ENCODE results near the gene ANKRD23. TPM values are rescaled to one million over a fixed set of nuclear protein-coding genes. Genes with fewer than 3 reads are reported as not detected.

Gene ANKRD23
- total RNA-seq, 1 donor from 2014 or later = 5.7 TPM

DNA sequence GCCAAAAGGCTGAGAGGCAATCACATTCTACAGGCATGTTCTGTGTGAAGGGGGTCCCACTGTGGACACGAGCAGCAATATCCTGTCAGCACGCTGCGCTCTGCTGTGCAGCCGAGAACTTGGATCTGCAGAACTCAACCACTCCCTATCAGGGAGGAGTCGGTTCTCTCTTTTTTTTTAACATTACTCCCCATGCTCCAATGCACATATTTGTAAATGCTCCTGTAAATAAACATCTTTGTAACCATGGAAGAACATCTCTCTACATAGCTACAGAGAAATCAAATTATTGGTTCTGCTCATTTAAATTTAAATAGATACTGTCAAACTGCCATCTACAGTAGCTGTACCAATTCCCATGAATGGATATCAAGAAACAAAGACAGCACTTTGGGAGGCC, 3.0 kb upstream of the ANKRD23 start:
- H3K4me1 Mint-ChIP-seq (ENCODE audit: unreplicated experiment) = peaks cover 2% of the 10 kb centered on the region

DNA sequence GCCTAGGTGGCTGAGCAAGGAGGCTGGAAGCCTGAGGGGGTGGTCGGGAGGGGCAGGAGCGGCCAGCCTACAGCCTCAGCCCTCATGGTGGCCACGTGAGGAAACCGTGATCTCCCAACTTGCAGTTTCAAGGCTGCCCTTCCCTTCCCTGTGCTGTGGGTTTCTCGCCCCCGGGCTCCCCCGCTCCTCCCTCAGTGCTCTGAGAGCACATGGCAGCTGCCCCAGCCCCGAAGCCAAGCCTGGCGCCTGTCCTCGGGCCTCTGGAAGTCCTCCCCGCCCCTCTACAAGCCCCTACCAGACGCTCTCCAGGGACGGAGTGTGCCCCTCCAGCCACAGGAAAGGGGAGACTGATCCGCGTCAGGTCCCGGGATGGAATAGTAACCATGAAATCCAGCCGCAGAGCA, 586 bp upstream of the ANKRD23 start:
- DNase-seq (ENCODE audit: extremely low spot score, unreplicated experiment) = no peak
- Mint-ChIP-seq H3K9me3 (ENCODE audit: unreplicated experiment) (no peaks in the 10 kb centered on the region), H3K36me3 (ENCODE audit: unreplicated experiment) (peaks cover 10% of the 10 kb centered on the region), H3K27ac (ENCODE audit: unreplicated experiment) (no peak overlapping the region), H3K27me3 (ENCODE audit: unreplicated experiment) (no peaks in the 10 kb centered on the region), H3K4me3 (ENCODE audit: unreplicated experiment) (no peak overlapping the region), H3K4me1 (ENCODE audit: unreplicated experiment) (peaks cover 2% of the 10 kb centered on the region)
- TF ChIP-seq, protein P1, sequence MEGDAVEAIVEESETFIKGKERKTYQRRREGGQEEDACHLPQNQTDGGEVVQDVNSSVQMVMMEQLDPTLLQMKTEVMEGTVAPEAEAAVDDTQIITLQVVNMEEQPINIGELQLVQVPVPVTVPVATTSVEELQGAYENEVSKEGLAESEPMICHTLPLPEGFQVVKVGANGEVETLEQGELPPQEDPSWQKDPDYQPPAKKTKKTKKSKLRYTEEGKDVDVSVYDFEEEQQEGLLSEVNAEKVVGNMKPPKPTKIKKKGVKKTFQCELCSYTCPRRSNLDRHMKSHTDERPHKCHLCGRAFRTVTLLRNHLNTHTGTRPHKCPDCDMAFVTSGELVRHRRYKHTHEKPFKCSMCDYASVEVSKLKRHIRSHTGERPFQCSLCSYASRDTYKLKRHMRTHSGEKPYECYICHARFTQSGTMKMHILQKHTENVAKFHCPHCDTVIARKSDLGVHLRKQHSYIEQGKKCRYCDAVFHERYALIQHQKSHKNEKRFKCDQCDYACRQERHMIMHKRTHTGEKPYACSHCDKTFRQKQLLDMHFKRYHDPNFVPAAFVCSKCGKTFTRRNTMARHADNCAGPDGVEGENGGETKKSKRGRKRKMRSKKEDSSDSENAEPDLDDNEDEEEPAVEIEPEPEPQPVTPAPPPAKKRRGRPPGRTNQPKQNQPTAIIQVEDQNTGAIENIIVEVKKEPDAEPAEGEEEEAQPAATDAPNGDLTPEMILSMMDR (IDR thresholded peaks at IDR 0.05) = no peak

More for the DNA sequence above, 3.0 kb upstream of the ANKRD23 start:
- Mint-ChIP-seq H3K4me3 (ENCODE audit: unreplicated experiment) (no peak overlapping the region), H3K27me3 (ENCODE audit: unreplicated experiment) (no peaks in the 10 kb centered on the region), H3K9me3 (ENCODE audit: unreplicated experiment) (no peaks in the 10 kb centered on the region), H3K36me3 (ENCODE audit: unreplicated experiment) (peaks cover 12% of the 10 kb centered on the region), H3K27ac (ENCODE audit: unreplicated experiment) (no peak overlapping the region)
- no peak for DNase-seq (ENCODE audit: extremely low spot score, unreplicated experiment)
- TF ChIP-seq, protein P1 (IDR thresholded peaks at IDR 0.05) = no peak

DNA sequence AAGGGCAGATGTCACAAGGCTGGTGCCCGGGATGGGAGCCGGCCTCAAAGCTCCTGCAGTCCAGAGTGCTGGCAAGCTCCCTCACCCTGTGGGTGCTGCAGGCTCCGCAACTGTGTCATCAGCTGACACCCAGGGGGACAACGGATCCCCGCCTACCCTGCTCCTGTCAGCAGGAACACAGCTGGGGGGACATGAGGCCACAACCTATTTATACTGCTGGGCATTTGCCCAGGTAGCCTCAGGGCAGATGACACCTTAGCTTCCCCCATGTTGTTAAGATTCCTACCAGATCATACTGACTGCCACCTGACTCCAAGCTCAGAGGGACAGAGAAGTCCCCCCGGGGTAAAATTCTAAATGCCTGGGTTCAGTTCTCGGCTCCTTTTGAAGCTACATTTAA, 1.2 kb downstream of the ANKRD23 start:
- Mint-ChIP-seq H3K27me3 (ENCODE audit: unreplicated experiment) (no peaks in the 10 kb centered on the region), H3K9me3 (ENCODE audit: unreplicated experiment) (no peaks in the 10 kb centered on the region), H3K4me3 (ENCODE audit: unreplicated experiment) (no peak overlapping the region), H3K4me1 (ENCODE audit: unreplicated experiment) (peaks cover 2% of the 10 kb centered on the region), H3K36me3 (ENCODE audit: unreplicated experiment) (peaks cover 5% of the 10 kb centered on the region), H3K27ac (ENCODE audit: unreplicated experiment) (no peak overlapping the region)
- TF ChIP-seq, protein P1 (IDR thresholded peaks at IDR 0.05) = no peak
- no peak for DNase-seq (ENCODE audit: extremely low spot score, unreplicated experiment)

DNA sequence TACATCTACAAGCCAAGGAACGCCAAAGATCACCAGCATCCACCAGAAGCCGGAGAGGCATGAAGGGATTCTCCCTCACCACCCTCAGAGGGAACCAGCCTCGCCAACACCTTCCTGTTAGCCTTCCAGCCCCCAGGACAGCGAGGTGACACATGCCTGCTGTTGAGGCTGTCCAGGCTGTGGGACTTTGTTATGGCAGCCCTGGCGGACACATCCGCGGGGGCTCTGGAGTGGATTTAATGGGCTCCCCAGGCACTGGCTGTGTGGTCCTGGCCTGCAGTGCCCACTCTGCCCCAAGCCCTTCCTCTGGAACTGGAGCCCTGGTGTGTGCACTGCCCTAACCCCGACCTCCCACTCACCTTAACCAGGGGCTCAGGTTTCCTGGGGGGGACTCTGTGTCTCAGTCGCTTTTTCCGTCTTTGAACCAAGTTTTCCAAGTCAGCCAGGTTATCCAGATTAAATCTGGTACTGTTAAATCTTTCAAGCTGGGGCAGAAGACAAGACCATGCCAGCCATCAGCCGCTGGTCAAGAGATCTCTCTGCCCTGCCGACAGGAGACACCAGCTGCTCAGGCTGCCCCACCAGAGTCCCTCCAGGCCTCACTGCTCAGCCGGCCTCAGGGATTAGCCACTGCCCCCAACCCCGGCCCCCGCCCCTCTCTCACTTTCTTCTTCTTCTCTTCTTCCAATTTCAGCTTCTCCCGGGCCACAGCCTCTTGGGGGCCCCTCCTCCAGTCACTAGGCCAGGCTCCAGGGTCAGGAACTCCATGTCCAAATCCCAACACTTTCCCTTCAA, 1.9 kb downstream of the ANKRD23 start:
- TF ChIP-seq, protein P1 (IDR thresholded peaks at IDR 0.05) = no peak
- no peaks in the 10 kb centered on the region for H3K9me3 Mint-ChIP-seq (ENCODE audit: unreplicated experiment)
- no peaks in the 10 kb centered on the region for H3K27me3 Mint-ChIP-seq (ENCODE audit: unreplicated experiment)
- peaks cover 2% of the 10 kb centered on the region for H3K4me1 Mint-ChIP-seq (ENCODE audit: unreplicated experiment)
- no peak overlapping the region for H3K27ac Mint-ChIP-seq (ENCODE audit: unreplicated experiment)
- no peak for DNase-seq (ENCODE audit: extremely low spot score, unreplicated experiment)
- peaks cover 2% of the 10 kb centered on the region for H3K36me3 Mint-ChIP-seq (ENCODE audit: unreplicated experiment)
- H3K4me3 Mint-ChIP-seq (ENCODE audit: unreplicated experiment) = no peak overlapping the region

DNA sequence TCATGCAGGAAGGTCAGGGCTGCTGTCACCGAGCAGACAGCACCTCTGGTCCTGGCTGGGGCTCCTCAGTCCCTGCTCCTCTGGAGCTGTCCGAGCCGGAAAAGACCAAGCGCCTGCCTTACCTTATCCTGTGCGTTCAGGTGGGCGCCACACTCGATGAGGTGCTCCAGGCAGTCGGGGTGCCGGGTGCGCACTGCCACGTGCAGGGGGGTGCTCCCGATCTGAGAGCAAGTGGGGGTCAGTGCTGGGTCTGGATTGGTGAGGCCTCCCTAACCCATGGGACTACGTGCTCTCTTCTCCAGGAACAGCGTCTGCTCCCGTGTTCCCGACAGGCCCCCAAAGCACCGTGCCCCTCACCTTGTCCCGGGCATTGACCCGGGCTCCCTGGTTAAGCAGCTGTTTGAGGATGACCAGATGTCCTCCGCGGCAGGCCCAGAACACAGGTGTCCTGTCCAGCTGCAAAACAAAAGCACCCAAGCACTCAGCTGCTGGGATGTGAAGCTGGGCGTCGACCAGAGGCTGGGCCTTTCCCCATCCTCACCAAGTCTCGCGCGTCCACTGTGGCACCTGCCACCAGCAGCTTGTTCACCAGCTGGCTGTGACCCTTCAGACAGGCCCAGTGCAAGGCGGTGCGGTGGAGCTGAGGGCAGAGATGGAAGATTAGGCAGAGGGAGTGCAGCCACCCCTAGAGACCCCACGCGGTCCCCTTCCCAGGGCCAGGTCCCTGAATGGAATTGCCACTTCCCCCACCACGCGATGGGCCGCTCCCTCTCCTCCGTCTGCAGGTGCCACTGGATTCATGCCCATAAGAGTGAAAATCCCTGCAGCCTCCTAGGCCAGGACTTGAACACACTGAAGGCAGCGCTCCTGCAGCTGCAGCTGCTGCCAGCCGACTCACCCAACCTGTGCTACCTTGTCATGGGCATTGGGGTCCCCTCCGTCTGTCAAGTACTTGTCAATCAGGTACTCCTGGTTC, 3.7 kb downstream of the ANKRD23 start:
- Mint-ChIP-seq H3K9me3 (ENCODE audit: unreplicated experiment) (no peaks in the 10 kb centered on the region), H3K27ac (ENCODE audit: unreplicated experiment) (no peak overlapping the region), H3K27me3 (ENCODE audit: unreplicated experiment) (no peaks in the 10 kb centered on the region), H3K36me3 (ENCODE audit: unreplicated experiment) (no peaks in the 10 kb centered on the region), H3K4me3 (ENCODE audit: unreplicated experiment) (no peak overlapping the region), H3K4me1 (ENCODE audit: unreplicated experiment) (peaks cover 2% of the 10 kb centered on the region)
- TF ChIP-seq, protein P1 (IDR thresholded peaks at IDR 0.05) = no peak
- no peak for DNase-seq (ENCODE audit: extremely low spot score, unreplicated experiment)
